AG04450 (cell line): ENCODE measurements around the gene ARCN1. TPM values are rescaled to one million over a fixed set of nuclear protein-coding genes. Genes with fewer than 3 reads are reported as not detected.

Source experiments
- CTCF ChIA-PET: fragments of 300-600, 350-600 bp; formaldehyde crosslinking; extraction: SDS; loops from one replicate; lab custom pipeline; 2022; ENCODE audit warnings: antibody characterized with exemption, inconsistent platforms; lab: Charles Lee
- POLR2A ChIA-PET: fragments of 350-600 bp; formaldehyde crosslinking; extraction: SDS; loops from one replicate; lab custom pipeline; 2021; ENCODE audit warnings: antibody characterized with exemption, inconsistent platforms; lab: Yijun Ruan, JAX
- DNase-seq: peaks from one replicate; pipeline ENCODE4 v3.0.0-alpha.2; 2011; ENCODE audit warnings: low read depth, low spot score
- H3K27ac ChIP-seq: one replicate; pipeline ENCODE4 v1.5.1; 2012; ENCODE audit warnings: low read depth, low read length, control low read depth
- H3K27me3 ChIP-seq: one replicate; pipeline ENCODE4 v1.6.0; 2012; ENCODE audit warnings: low read length; ENCODE audit not compliant: control insufficient read depth, insufficient read depth
- H3K4me3 ChIP-seq: 2 replicates; pipeline ENCODE4 v1.5.1; 2011; ENCODE audit warnings: mild to moderate bottlenecking, low read depth, low read length, control low read depth
- H3K9me3 ChIP-seq: 2 replicates; pipeline ENCODE4 v1.5.1; 2012; ENCODE audit warnings: low read length; ENCODE audit not compliant: control insufficient read depth, insufficient read depth
- polyA plus RNA-seq: library from polyadenylated mRNA; depleted of rRNA; stranded (reverse); fragments of >200 nt; gene quantifications from 2 replicates; pipeline ENCODE4 v1.2.3, GENCODE V29; 2011
- TF ChIP-seq, protein P1 (sequence below): IDR thresholded peaks from 2 replicates; pipeline ENCODE4 v1.5.1; 2011; ENCODE audit warnings: low read depth, low read length, control low read depth, inconsistent platforms

Gene ARCN1
- polyA plus RNA-seq, 1 experiment = 387 TPM

DNA sequence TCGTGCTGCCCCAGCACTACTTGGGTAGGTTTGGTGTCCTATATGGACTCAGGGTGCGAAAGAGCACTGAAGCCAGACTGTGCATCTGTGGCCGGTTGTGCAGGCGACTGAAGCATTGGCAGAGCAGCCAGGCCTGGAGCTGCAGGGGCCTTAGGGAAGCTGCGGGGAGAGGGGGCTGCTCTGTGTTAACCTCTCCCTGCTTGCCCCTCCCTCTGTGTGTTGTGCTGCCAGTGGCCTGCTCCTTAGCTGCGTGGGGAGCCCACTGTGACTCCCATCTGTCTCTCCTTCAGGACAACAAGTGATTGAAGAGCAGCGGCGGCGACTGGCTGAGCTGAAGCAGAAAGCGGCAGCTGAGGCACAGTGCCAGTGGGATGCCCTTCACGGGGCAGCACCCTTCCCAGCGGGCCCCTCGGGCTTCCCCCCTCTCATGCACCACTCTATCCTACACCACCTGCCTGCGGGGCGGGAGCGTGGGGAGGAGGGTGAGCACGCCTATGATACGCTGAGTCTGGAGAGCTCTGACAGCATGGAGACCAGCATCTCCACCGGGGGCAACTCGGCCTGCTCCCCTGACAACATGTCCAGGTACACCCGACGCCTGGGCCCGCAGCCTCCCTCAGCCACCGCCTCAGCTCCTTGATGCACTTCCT is 73.0 kb downstream of the ARCN1 start:
- no peak for DNase-seq
- Histone ChIP-seq H3K4me3 (no peak overlapping the region), H3K9me3 (no peaks in the 10 kb centered on the region), H3K27ac (no peak overlapping the region), H3K27me3 (no peaks in the 10 kb centered on the region)
- ChIA-PET POLR2A (interaction anchor here (0.5 kb wide), 2 partner anchors 16 to 1729 kb away, joined by 3 to 4 read pairs; no protein-coding TSS in a partner anchor), CTCF (interaction anchor here (1.9 kb wide), 1 partner anchor 13 kb away, joined by 4 read pairs; no protein-coding TSS in a partner anchor)
- TF ChIP-seq, protein P1, sequence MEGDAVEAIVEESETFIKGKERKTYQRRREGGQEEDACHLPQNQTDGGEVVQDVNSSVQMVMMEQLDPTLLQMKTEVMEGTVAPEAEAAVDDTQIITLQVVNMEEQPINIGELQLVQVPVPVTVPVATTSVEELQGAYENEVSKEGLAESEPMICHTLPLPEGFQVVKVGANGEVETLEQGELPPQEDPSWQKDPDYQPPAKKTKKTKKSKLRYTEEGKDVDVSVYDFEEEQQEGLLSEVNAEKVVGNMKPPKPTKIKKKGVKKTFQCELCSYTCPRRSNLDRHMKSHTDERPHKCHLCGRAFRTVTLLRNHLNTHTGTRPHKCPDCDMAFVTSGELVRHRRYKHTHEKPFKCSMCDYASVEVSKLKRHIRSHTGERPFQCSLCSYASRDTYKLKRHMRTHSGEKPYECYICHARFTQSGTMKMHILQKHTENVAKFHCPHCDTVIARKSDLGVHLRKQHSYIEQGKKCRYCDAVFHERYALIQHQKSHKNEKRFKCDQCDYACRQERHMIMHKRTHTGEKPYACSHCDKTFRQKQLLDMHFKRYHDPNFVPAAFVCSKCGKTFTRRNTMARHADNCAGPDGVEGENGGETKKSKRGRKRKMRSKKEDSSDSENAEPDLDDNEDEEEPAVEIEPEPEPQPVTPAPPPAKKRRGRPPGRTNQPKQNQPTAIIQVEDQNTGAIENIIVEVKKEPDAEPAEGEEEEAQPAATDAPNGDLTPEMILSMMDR = no peak

DNA sequence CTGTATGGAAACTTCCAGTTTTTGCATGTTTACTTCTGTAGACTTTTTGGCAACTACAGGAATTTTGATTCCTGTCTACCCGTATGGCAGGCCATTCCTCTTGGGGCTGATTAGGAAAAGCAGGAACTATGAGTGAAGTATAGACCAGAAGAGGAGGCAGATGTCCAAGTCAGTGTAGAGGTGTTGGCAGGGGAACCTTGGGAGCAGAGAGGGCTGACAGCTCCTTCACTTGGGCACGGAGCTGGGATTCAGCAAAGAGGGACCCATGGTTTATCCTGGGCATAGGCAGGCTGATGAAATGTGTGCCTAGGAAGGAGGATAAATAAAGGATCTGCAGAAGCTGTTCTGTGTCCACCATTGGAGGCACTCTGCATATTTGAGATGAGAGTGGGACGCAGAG is 74.2 kb downstream of the ARCN1 start:
- POLR2A ChIA-PET = no interaction called here
- CTCF ChIA-PET = interaction anchor here (0.6 to 1.9 kb wide), 2 partner anchors 9 to 12 kb away, joined by 4 read pairs; no protein-coding TSS in a partner anchor

DNA sequence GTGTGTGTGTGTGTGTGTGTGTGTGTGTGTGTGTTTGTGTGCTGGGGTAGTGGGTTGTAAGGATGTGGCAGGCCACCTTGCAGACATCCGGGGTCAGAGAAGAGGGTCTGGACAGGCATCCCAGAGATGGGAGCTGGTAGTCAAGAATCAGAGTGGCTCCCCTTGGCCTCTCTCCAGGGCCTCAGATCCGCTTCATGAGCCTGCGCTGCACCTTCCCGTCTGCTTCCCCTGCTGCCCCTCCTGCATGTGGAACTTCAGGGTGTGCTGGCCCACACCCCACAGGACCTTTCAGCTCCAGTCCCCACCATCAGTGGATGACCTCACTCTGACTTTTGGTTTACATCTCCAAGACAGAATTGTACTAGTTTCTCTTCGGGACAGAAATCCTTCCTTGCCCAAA is 76.1 kb downstream of the ARCN1 start:
- no peaks in the 10 kb centered on the region for H3K27me3 ChIP-seq
- TF ChIP-seq, protein P1 = no peak
- CTCF ChIA-PET = interaction anchor here (1.9 kb wide), 1 partner anchor 12 kb away, joined by 7 read pairs; no protein-coding TSS in a partner anchor
- no peak overlapping the region for H3K27ac ChIP-seq
- H3K9me3 ChIP-seq = no peaks in the 10 kb centered on the region
- DNase-seq = no peak
- H3K4me3 ChIP-seq = no peak overlapping the region
- POLR2A ChIA-PET = interaction anchor here (0.9 kb wide), 1 partner anchor 9 kb away, joined by 3 read pairs; no protein-coding TSS in a partner anchor

More for the DNA sequence above, 74.2 kb downstream of the ARCN1 start:
- no peak overlapping the region for H3K4me3 ChIP-seq
- TF ChIP-seq, protein P1 = no peak
- no peak for DNase-seq
- H3K27ac ChIP-seq = no peak overlapping the region
- no peaks in the 10 kb centered on the region for H3K9me3 ChIP-seq
- H3K27me3 ChIP-seq = no peaks in the 10 kb centered on the region

- TF ChIP-seq, protein P1 = no peak
- no peak for DNase-seq
- ChIA-PET CTCF (no interaction called here), POLR2A (no interaction called here)
- H3K27ac ChIP-seq = no peak overlapping the region
- no peak overlapping the region for H3K4me3 ChIP-seq
- H3K27me3 ChIP-seq = no peaks in the 10 kb centered on the region
- H3K9me3 ChIP-seq = no peaks in the 10 kb centered on the region
Measured at GRCh38 chr11:118649941-118650340, 77.7 kb downstream of the ARCN1 start.

DNA sequence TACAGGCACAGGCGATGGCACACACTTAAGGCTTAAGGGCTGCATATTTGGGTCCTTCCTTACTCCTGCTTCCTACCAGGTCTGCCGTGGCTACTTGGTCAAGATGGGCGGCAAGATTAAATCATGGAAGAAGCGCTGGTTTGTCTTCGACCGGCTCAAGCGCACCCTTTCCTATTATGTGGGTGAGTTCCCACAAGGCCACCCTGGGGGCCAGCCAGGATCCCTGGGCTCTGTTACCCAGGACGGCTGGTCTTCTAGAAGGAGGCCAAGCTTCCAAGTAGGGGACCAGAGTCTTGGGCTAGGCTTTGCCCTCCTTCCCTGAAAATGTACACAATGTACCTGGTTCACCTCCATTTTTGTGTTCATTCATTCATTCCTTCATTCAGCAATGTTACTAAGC is 78.2 kb downstream of the ARCN1 start:
- Histone ChIP-seq H3K27ac (no peak overlapping the region), H3K27me3 (no peaks in the 10 kb centered on the region), H3K9me3 (no peaks in the 10 kb centered on the region), H3K4me3 (no peak overlapping the region)
- TF ChIP-seq, protein P1 = no peak
- ChIA-PET POLR2A (no interaction called here), CTCF (no interaction called here)
- DNase-seq = no peak
